Thyroid gland (tissue), 4 donors: Measurements from ENCODE around the gene SLC7A1. TPM values are rescaled to one million over a fixed set of nuclear protein-coding genes. Genes with fewer than 3 reads are reported as not detected.

Experiments used
- DNase-seq, 2 donors: peaks; one replicate each; pipeline ENCODE4 v3.0.0-alpha.2; 2019
- H3K27ac ChIP-seq, 3 donors: fragments of 200-600 bp; sonication (generic); 1 replicate in 2 of 3; 2 replicates in 1 of 3; pipeline ENCODE4 v1.5.1; 2016 to 2019; ENCODE audit warnings: mild to moderate bottlenecking in 1 of 3, moderate library complexity in 1 of 3
- H3K27me3 ChIP-seq: fragments of 200-600 bp; sonication (generic); one replicate; pipeline ENCODE4 v1.5.1; 2019
- H3K36me3 ChIP-seq, 2 donors: fragments of 200-600 bp; sonication (generic); one replicate each; pipeline ENCODE4 v1.5.1; 2016 to 2019
- H3K4me1 ChIP-seq, 2 donors: fragments of 200-600 bp; sonication (generic); one replicate each; pipeline ENCODE4 v1.5.1; 2017 to 2019
- H3K4me3 ChIP-seq, 3 donors: fragments of 200-600 bp; sonication (generic); replicated peaks in 1 of 3; 1 replicate in 2 of 3; 2 replicates in 1 of 3; pipeline ENCODE4 v1.5.1; 2016; ENCODE audit warnings: mild to moderate bottlenecking in 1 of 3
- H3K9me3 ChIP-seq: fragments of 200-600 bp; sonication (generic); one replicate; pipeline ENCODE4 v1.5.1; 2017
- POLR2A ChIP-seq, 2 donors: fragments of 450-650 bp; IDR thresholded peaks; one replicate each; pipeline ENCODE4 v1.6.1; 2017; ENCODE audit warnings: antibody characterized with exemption in 2 of 2, mild to moderate bottlenecking in 2 of 2, moderate library complexity in 1 of 2
- WGBS, 2 donors: methylation state at CpG; one replicate each; pipeline ENCODE4 v1.1.5; 2017; 5-methylcytosine and 5-hydroxymethylcytosine counted together
- intact Hi-C: fragments of 100-400 bp; cut with DNase I; formaldehyde crosslinking; loops from one replicate; pipeline ENCODE4 v1.15.1; 2023
- total RNA-seq, 4 donors: library from RNA; depleted of rRNA; stranded (reverse); fragments of >200 nt; gene quantifications; one replicate each; pipeline ENCODE4 v1.2.3, GENCODE V29; 2016
- TF ChIP-seq, protein P1 (sequence below), 6 experiments: fragments of 200-600 bp in 3 of 6; fragments of 450-650 bp in 3 of 6; sonication (generic) in 3 of 6; IDR thresholded peaks; one replicate each; pipeline ENCODE4 v1.5.1; 2016 to 2019; ENCODE audit warnings: antibody characterized with exemption in 6 of 6, mild to moderate bottlenecking in 2 of 6, inconsistent platforms in 1 of 6, moderate library complexity in 1 of 6

The SLC7A1 gene
- total RNA-seq, 4 donors from 2014 or later = 12.9 to 31.2 (median 22.5) TPM

DNA sequence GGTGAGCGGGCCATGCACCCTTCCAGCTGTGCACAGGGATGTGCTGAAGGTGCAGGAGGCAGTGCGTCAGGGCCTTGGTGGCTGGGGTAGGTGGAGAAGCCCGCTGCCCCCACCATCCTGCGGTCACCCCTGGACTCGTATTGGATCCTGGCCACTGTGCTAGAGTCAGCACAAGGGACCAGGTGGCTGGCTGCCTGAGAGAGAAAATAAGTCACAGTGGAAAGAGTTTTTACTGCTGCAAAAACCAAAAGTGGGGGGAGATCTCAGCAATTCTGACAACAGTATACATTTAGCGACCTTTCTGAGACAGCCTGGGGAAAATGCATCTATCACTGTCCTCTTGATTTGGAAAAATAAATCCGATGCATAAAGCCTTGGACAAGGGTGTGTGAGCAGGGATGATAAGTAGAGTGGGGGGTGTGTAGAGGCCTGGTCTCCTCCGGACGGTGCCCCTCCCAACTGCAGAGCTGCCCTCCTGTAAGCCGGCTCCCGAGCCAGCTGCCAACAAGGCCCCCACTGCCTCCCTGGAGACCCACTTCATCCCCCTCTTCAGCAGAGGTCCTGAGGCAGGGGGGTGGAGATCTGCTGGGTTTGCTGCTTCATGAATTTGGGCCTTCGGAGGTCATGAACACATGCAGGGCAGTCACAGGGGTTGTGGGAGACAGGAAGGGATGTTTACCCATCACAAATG lies 84.2 kb downstream of the SLC7A1 start:
- Histone ChIP-seq H3K27me3 (no peaks in the 10 kb centered on the region), H3K4me3 (no peak overlapping the region), H3K4me1 (peaks cover 4 to 6% of the 10 kb centered on the region in 2 donors), H3K27ac (no peak overlapping the region), H3K9me3 (no peaks in the 10 kb centered on the region), H3K36me3 (peaks cover 6 to 10% of the 10 kb centered on the region in 2 donors)
- no peak for DNase-seq
- WGBS, 2 donors = 85 to 88% methylated on average over 9 to 12 of the region's 12 CpGs
- intact Hi-C loops = loop anchor here (5.0 kb wide), 1 partner anchor 601 kb away; no protein-coding TSS in a partner anchor
- TF ChIP-seq POLR2A (IDR thresholded peaks at IDR 0.05) = no peak
- TF ChIP-seq, protein P1, sequence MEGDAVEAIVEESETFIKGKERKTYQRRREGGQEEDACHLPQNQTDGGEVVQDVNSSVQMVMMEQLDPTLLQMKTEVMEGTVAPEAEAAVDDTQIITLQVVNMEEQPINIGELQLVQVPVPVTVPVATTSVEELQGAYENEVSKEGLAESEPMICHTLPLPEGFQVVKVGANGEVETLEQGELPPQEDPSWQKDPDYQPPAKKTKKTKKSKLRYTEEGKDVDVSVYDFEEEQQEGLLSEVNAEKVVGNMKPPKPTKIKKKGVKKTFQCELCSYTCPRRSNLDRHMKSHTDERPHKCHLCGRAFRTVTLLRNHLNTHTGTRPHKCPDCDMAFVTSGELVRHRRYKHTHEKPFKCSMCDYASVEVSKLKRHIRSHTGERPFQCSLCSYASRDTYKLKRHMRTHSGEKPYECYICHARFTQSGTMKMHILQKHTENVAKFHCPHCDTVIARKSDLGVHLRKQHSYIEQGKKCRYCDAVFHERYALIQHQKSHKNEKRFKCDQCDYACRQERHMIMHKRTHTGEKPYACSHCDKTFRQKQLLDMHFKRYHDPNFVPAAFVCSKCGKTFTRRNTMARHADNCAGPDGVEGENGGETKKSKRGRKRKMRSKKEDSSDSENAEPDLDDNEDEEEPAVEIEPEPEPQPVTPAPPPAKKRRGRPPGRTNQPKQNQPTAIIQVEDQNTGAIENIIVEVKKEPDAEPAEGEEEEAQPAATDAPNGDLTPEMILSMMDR (IDR thresholded peaks at IDR 0.05) = no peak

GRCh38 chr13:29510651-29511084 lies 84.8 kb downstream of the SLC7A1 start:
- WGBS, 2 donors = 93 to 97% methylated on average over 7 to 10 of the region's 10 CpGs
- DNase-seq = no peak
- Histone ChIP-seq H3K4me1 (peaks cover 4 to 6% of the 10 kb centered on the region in 2 donors), H3K4me3 (no peak overlapping the region), H3K27me3 (no peaks in the 10 kb centered on the region), H3K27ac (no peak overlapping the region), H3K9me3 (no peaks in the 10 kb centered on the region), H3K36me3 (peaks cover 2 to 5% of the 10 kb centered on the region in 2 donors)
- intact Hi-C loops = loop anchor here (5.0 kb wide), 1 partner anchor 602 kb away; no protein-coding TSS in a partner anchor
- TF ChIP-seq, protein P1 (IDR thresholded peaks at IDR 0.05) = no peak
- no peak for TF ChIP-seq POLR2A (IDR thresholded peaks at IDR 0.05)

DNA sequence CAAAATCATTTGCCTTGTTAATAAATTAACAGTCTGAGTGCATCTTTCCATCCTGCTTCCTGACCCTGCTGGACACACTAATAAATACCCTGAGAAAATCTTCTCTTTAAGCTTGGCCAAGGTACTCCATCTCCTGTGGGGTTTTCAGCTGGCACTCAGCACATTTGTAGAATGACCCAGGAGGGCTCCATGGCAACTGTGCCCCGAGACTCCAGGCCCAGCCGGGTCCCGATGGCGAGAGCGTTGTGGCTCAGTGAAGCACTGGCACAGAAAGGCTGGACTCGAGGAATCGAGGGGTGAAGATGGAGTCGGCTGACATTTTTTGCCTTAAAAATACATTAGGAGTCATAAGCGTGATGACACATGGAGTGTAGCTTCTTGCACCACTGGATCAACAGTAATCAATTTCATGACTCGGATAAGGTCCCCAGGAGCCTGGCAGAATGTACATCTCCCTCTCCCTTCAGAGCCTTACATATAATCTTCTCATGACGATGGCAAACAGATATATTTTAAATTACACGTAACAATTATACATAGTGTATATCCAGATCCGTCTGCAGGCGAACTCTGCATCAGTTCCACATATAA lies 85.4 kb downstream of the SLC7A1 start:
- intact Hi-C loops = loop anchor here (5.0 to 10.0 kb wide), 2 partner anchors 205 to 602 kb away; no protein-coding TSS in a partner anchor
- 93 to 95% methylated on average over 14 of the region's 14 CpGs for WGBS, 2 donors

GRCh38 chr13:29508876-29509252 lies 86.6 kb downstream of the SLC7A1 start:
- intact Hi-C loops = loop anchor here (10.0 kb wide), 1 partner anchor 206 kb away; no protein-coding TSS in a partner anchor
- Histone ChIP-seq H3K27me3 (no peaks in the 10 kb centered on the region), H3K9me3 (no peaks in the 10 kb centered on the region), H3K27ac (no peak overlapping the region), H3K4me1 (peaks cover 4 to 6% of the 10 kb centered on the region in 2 donors), H3K36me3 (no peaks in the 10 kb centered on the region), H3K4me3 (no peak overlapping the region)
- TF ChIP-seq POLR2A (IDR thresholded peaks at IDR 0.05) = no peak
- TF ChIP-seq, protein P1 (IDR thresholded peaks at IDR 0.05) = no peak
- WGBS, 2 donors = 86% methylated on average over 4 of the region's 4 CpGs; no CpG with 5 or more reads in 1 of the 2 donors
- DNase-seq = no peak

More for the DNA sequence above, 85.4 kb downstream of the SLC7A1 start:
- DNase-seq = no peak
- Histone ChIP-seq H3K36me3 (no peaks in the 10 kb centered on the region), H3K27ac (no peak overlapping the region), H3K27me3 (no peaks in the 10 kb centered on the region), H3K4me3 (no peak overlapping the region), H3K9me3 (no peaks in the 10 kb centered on the region), H3K4me1 (peaks cover 4 to 6% of the 10 kb centered on the region in 2 donors)
- TF ChIP-seq, protein P1 (IDR thresholded peaks at IDR 0.05) = no peak
- TF ChIP-seq POLR2A (IDR thresholded peaks at IDR 0.05) = no peak
